GM10248 (cell line): ENCODE results near the gene PTGES3L.
A peak's percentile ranks its signal among the peaks of the same experiment; 100 is the strongest.
"Not testable (repeated sequence)": the region's sequence is repeated elsewhere in the genome, so short reads cannot be mapped to it uniquely, and the experiment has no call there.

Source experiments
- CTCF ChIA-PET: fragments of 300-600 bp; sonication (Branson Sonifier 250); formaldehyde crosslinking; extraction: SDS; loops from one replicate; lab custom pipeline; 2021; ENCODE audit warnings: antibody characterized with exemption; lab: Yijun Ruan, JAX
- POLR2A ChIA-PET: fragments of 350-650 bp; sonication (Branson Sonifier 250); formaldehyde crosslinking; extraction: SDS; loops from one replicate; lab custom pipeline; 2020; ENCODE audit warnings: antibody characterized with exemption; lab: Yijun Ruan, JAX
- DNase-seq: peaks from one replicate; pipeline ENCODE4 v3.0.0; 2012; ENCODE audit errors: extremely low spot score
- TF ChIP-seq, protein P1 (sequence below): IDR thresholded peaks from 2 replicates; pipeline ENCODE4 v1.5.1; 2012; ENCODE audit warnings: mild to moderate bottlenecking, low read depth; ENCODE audit errors: extremely low read depth, missing control alignments, control extremely low read depth

PTGES3L gene

DNA sequence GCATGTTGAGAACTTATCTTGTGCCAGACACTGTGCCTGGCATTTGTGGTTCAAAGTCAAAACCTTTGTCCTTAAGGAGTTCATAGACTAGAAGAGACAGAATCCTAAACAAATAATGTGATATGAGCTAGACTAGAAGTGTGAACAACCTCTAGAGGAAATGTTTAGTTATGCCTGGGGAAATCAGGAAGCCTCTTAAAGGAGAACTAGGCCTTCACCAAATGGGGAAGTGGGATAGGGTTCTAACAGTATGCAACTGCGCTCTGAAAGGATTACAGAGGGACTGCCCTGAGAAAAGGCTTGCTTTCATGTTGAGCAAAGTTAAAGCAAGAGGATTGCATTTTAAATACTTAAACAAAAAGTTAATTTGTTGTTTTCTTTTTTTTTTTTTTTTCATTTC lies 5.3 kb upstream of the PTGES3L start:
- ChIA-PET POLR2A (interaction anchor here (0.7 to 2.8 kb wide), 2 partner anchors 13 to 237 kb away, joined by 3 to 19 read pairs; partner anchors contain the start of gene RPL27), CTCF (interaction anchor here (7.2 kb wide), 1 partner anchor 13 kb away, joined by 76 read pairs; the partner anchor contains the start of gene RPL27)
- DNase-seq: peak; percentile 69
- TF ChIP-seq, protein P1, sequence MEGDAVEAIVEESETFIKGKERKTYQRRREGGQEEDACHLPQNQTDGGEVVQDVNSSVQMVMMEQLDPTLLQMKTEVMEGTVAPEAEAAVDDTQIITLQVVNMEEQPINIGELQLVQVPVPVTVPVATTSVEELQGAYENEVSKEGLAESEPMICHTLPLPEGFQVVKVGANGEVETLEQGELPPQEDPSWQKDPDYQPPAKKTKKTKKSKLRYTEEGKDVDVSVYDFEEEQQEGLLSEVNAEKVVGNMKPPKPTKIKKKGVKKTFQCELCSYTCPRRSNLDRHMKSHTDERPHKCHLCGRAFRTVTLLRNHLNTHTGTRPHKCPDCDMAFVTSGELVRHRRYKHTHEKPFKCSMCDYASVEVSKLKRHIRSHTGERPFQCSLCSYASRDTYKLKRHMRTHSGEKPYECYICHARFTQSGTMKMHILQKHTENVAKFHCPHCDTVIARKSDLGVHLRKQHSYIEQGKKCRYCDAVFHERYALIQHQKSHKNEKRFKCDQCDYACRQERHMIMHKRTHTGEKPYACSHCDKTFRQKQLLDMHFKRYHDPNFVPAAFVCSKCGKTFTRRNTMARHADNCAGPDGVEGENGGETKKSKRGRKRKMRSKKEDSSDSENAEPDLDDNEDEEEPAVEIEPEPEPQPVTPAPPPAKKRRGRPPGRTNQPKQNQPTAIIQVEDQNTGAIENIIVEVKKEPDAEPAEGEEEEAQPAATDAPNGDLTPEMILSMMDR: no peak

DNA sequence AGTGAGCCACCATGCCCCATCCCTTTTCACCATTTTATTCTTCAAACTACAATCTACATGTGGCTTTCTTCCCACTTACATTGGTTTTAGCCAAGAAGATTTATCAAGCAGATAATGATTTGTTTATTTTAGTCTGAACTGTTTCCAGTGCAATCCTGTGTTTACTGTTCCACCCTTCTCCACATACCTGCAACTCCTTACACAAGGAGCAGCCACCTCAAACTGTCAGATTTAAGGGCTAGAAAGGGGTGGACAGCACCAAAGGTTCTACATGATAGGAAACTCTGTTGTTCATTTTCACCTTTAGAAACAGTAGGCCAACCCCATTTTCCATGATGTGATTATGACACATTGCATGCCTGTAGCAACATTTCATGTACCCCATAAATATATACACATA lies 2.4 kb upstream of the PTGES3L start:
- POLR2A ChIA-PET: no interaction called here
- DNase-seq: no peak
- TF ChIP-seq, protein P1: no peak
- CTCF ChIA-PET: interaction anchor here (2.2 kb wide), 1 partner anchor 16 kb away, joined by 9 read pairs; the partner anchor contains the start of gene RPL27

DNA sequence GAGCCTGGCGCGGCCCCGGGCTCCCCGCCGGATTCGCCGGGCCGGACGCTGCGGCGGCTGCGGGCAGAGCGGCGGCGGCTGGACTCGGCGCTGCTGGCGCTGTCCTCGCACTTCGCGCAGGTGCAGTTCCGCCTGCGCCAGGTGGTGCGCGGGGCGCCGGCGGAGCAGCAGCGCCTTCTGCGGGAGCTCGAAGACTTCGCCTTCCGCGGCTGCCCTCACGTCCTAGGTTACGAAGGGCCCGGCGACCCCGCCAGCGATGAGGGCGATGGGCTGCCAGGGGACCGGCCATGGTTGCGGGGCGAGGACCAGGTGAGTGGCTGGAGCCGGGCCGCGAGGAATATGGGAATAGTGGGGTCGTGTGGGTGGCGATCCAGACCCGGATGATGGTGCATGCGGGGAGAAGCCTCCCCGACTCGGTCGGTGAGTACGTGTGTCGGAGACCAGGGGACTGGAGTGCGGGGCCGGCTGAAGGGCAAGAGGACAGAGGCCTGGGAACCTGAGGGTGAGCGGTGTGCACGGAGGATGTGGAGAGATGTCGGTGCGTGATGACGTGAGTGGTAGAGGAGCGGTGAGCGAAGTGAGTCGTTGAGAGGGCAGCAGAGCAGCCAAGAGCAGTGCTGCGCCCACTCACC lies 1.0 kb upstream of the PTGES3L start:
- peak; percentile 78 for DNase-seq
- TF ChIP-seq, protein P1: peak; percentile 32
- ChIA-PET POLR2A (interaction anchor here (1.6 kb wide), 1 partner anchor 17 kb away, joined by 8 read pairs; the partner anchor contains the start of gene RPL27), CTCF (interaction anchor here (0.9 to 3.6 kb wide), 3 partner anchors 12 to 17 kb away, joined by 3 to 12 read pairs (median 9); partner anchors contain the start of gene RPL27)

DNA sequence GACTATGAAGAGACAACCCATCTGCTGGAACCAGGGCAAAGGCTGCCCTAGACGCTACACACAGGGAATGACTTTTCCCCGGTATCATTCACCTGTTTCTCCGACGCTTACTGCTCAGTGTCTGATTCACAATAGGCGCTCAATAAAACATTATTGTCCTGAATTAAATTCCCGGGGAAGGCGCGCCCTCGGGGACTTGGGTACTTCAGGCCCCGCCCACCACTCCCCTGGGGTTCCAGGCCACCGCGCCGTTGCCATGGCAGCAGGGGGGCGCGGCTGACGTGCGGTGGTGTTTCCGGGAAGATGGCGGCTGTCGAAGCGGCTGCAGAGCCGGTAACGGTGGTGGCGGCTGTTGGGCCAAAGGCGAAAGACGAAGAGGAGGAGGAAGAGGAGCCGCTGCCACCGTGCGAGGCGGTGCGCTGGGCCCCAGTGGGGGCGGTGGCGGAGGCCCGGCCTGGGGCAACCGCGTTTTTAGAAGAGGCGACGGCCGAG lies 440 bp upstream of the PTGES3L start, which contains the start of gene RUNDC1:
Gene RUNDC1 (plus strand): TSS at position 292 of the 492 bp plus-strand sequence. CDS start 12 bp downstream, at position 304.
- CTCF ChIA-PET: interaction anchor here (0.9 to 3.6 kb wide), 7 partner anchors 12 to 217 kb away, joined by 3 to 12 read pairs (median 4); partner anchors contain the start of gene RPL27
- POLR2A ChIA-PET: interaction anchor here (1.6 kb wide), 1 partner anchor 18 kb away, joined by 8 read pairs; the partner anchor contains the start of gene RPL27
- DNase-seq: peak; percentile 95
- TF ChIP-seq, protein P1: no peak

DNA sequence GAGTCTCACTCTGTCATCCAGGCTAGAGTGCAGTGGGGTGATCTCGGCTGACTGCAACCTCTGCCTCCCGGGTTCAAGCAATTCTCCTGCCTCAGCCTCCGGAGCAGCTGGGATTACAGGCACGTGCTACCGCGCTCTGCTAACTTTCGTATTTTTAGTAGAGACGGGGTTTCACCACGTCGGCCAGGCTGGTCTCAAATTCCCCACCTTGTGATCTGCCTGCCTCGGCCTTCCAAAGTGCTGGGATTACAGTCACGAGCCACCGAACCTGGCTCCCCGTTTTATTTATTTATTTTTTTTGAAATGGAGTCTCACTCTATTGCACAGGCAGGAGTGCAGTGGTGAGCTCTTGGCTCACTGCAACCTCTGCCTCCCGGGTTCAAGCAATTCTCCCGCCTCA lies 4.2 kb downstream of the PTGES3L start:
- POLR2A ChIA-PET, DNase-seq: not testable (repeated sequence)
- CTCF ChIA-PET: interaction anchor here (0.8 to 1.3 kb wide), 3 partner anchors 22 to 398 kb away, joined by 3 to 4 read pairs (median 3); partner anchors contain the start of genes PSMC3IP and RPL27

DNA sequence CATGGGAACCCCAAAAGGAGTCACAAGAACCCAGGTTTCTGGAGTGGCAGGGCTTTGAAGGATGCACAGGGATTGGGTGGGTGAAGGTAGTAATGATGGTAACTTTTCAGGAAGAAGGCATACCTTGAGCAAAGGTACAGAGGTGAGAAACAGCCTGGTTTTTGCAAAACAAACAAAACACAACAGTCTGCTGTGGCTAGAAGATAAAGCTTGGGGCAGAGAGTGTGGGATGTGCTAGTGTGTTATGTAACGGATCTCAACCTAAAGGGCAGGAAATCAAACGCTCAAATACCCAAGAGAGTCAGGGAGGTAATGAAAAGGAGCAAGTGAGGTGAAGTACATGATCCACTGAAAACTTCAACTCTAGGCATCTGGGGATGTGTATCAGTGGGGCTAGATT lies 4.6 kb downstream of the PTGES3L start:
- TF ChIP-seq, protein P1: no peak
- ChIA-PET POLR2A (no interaction called here), CTCF (interaction anchor here (1.3 kb wide), 1 partner anchor 38 kb away, joined by 3 read pairs; no protein-coding TSS in a partner anchor)
- no peak for DNase-seq

DNA sequence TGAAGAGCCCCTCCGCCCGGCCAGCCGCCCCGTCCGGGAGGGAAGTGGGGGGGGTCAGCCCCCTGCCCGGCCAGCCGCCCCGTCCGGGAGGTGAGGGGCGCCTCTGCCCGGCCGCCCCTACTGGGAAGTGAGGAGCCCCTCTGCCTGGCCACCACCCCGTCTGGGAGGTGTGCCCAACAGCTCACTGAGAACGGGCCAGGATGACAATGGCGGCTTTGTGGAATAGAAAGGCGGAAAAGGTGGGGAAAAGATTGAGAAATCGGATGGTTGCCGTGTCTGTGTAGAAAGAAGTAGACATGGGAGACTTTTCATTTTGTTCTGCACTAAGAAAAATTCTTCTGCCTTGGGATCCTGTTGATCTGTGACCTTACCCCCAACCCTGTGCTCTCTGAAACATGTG lies 6.6 kb downstream of the PTGES3L start:
- DNase-seq, POLR2A ChIA-PET, CTCF ChIA-PET: not testable (repeated sequence)
